MG63 (cell line): ENCODE results near the gene CPLX1. TPM values are rescaled to one million over a fixed set of nuclear protein-coding genes. Genes with fewer than 3 reads are reported as not detected.
"Not testable (repeated sequence)": the region's sequence is repeated elsewhere in the genome, so short reads cannot be mapped to it uniquely, and the experiment has no call there.

Experiments
- DNase-seq: peaks from one replicate; pipeline ENCODE4 v3.0.0-alpha.2; 2020
- H3K27me3 ChIP-seq: fragments of 250-450 bp; sonication (Bioruptor Pico); 2 replicates; pipeline ENCODE4 v1.5.1; 2020; ENCODE audit warnings: mild to moderate bottlenecking, moderate library complexity
- H3K36me3 ChIP-seq: fragments of 250-450 bp; sonication (Bioruptor Pico); 2 replicates; pipeline ENCODE4 v1.5.1; 2020; ENCODE audit warnings: mild to moderate bottlenecking, moderate library complexity
- H3K4me3 ChIP-seq: fragments of 250-450 bp; sonication (Bioruptor Pico); 2 replicates; pipeline ENCODE4 v1.5.1; 2020; ENCODE audit warnings: mild to moderate bottlenecking, moderate library complexity
- H3K9me3 ChIP-seq: fragments of 250-450 bp; sonication (Bioruptor Pico); 2 replicates; pipeline ENCODE4 v1.5.1; 2020; ENCODE audit warnings: mild to moderate bottlenecking, moderate library complexity
- total RNA-seq: library from RNA; depleted of rRNA; stranded (reverse); fragments of >200 nt; shearing (Covaris generic); gene quantifications from 2 replicates; pipeline ENCODE4 v1.2.3, GENCODE V29; 2014; ENCODE audit warnings: low replicate concordance

Gene CPLX1
- total RNA-seq, 1 experiment from 2014 or later: not detected

- Histone ChIP-seq H3K4me3 (peak overlapping the region; percentile 97), H3K36me3 (peaks cover 37% of the 10 kb centered on the region), H3K27me3 (no peaks in the 10 kb centered on the region), H3K9me3 (no peaks in the 10 kb centered on the region)
- peak; percentile 97 for DNase-seq
Measured at GRCh38 chr4:781493-782216, 44.3 kb downstream of the CPLX1 start.

- Histone ChIP-seq H3K27me3 (no peaks in the 10 kb centered on the region), H3K9me3 (no peaks in the 10 kb centered on the region), H3K36me3 (peaks cover 40% of the 10 kb centered on the region), H3K4me3 (peak overlapping the region; percentile 97)
- DNase-seq: no peak
Measured at GRCh38 chr4:780716-781492, 45.0 kb downstream of the CPLX1 start.

- H3K4me3 ChIP-seq: peak overlapping the region; percentile 97
Measured at GRCh38 chr4:780255-780654, 45.7 kb downstream of the CPLX1 start.

DNA sequence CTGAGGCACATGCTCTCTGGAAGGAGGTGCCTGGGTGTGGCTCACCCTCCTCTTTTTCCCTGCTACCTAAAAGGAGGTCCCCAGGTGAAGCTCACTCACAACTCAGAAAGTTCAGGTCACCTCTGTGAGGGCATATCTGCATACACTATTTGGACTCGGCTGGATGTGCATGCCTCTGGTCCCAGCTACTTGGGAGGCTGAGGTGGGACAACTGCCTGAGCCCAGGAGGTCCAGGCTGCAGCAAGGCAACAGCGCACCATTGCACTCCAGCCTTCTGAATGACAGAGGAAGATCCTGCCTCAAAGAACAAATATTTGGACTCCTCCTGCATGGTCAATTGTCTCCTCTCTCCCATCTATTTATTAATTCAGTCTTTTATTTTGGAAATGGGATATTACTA, 46.4 kb downstream of the CPLX1 start:
- Histone ChIP-seq H3K9me3 (no peaks in the 10 kb centered on the region), H3K4me3 (no peak overlapping the region), H3K27me3 (no peaks in the 10 kb centered on the region), H3K36me3 (peaks cover 44% of the 10 kb centered on the region)
- DNase-seq: no peak

More at GRCh38 chr4:780255-780654, 45.7 kb downstream of the CPLX1 start:
- peaks cover 44% of the 10 kb centered on the region for H3K36me3 ChIP-seq
- DNase-seq, H3K9me3 ChIP-seq, H3K27me3 ChIP-seq: not testable (repeated sequence)

- DNase-seq: no peak
- peaks cover 44% of the 10 kb centered on the region for H3K36me3 ChIP-seq
Measured at GRCh38 chr4:777520-778262, 48.2 kb downstream of the CPLX1 start.

DNA sequence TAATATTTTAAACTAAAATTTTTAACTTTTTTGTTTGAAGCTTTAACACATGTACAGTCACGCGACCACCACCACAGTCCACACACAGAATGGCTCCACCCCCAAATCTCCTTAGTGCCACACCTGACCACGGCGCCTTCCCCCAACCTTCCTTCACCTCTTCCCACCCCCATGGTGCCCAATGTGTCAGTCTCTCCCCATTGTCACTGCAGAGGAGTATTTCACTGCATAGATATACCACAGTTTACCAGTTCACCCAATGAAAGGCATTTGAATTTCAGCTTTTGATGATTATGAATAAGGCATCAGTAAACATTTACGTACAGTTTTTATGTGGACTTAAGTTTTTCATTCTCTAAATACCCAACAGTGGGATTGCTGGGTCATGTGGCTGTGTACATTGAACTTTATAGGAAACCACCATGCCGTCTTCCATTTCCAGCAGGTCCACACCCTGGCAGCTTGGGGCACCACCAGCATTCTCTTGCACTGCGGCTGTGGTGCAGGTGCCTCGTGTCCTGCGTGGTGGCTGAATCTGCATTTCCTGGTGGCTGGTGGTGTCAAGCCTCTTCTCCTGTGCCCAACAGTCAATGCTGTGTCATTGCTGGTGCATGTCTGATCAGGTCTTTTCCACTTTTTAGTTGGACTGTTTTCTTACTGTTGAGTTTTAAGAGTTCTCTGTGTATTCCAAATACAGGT, 49.0 kb downstream of the CPLX1 start:
- no peak for DNase-seq
- Histone ChIP-seq H3K36me3 (peaks cover 44% of the 10 kb centered on the region), H3K4me3 (no peak overlapping the region), H3K27me3 (no peaks in the 10 kb centered on the region), H3K9me3 (no peaks in the 10 kb centered on the region)

More at GRCh38 chr4:777520-778262, 48.2 kb downstream of the CPLX1 start:
- H3K4me3 ChIP-seq: no peak overlapping the region
- H3K27me3 ChIP-seq: no peaks in the 10 kb centered on the region
- no peaks in the 10 kb centered on the region for H3K9me3 ChIP-seq

- not testable (repeated sequence) for H3K9me3 ChIP-seq, DNase-seq, H3K4me3 ChIP-seq, H3K27me3 ChIP-seq
- peaks cover 40% of the 10 kb centered on the region for H3K36me3 ChIP-seq
Measured at GRCh38 chr4:775485-775884, 50.4 kb downstream of the CPLX1 start.

GRCh38 chr4:774419-775092, 51.4 kb downstream of the CPLX1 start:
- not testable (repeated sequence) for DNase-seq, H3K4me3 ChIP-seq
- peaks cover 36% of the 10 kb centered on the region for H3K36me3 ChIP-seq

DNA sequence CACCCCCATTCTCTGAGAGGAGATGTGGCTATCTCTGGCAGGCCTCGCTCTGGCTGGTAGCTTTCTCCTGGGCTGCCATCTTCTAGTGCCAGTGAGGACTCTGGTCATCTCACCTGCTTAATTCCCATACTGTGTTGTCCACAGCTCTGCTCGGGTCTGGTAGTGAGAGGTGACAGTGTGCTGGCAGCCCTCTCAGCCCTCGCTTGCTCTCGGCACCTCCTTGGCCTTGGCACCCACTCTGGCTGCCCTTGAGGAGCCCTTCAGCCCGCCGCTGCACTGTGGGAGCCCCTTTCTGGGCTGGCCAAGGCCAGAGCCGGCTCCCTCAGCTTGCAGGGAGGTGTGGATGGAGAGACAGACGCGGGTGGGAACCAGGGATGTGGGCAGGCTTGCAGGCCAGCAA, 52.7 kb downstream of the CPLX1 start:
- DNase-seq: no peak
- no peak overlapping the region for H3K4me3 ChIP-seq
- H3K36me3 ChIP-seq: peaks cover 34% of the 10 kb centered on the region

More at GRCh38 chr4:774419-775092, 51.4 kb downstream of the CPLX1 start:
- H3K9me3 ChIP-seq, H3K27me3 ChIP-seq: not testable (repeated sequence)

DNA sequence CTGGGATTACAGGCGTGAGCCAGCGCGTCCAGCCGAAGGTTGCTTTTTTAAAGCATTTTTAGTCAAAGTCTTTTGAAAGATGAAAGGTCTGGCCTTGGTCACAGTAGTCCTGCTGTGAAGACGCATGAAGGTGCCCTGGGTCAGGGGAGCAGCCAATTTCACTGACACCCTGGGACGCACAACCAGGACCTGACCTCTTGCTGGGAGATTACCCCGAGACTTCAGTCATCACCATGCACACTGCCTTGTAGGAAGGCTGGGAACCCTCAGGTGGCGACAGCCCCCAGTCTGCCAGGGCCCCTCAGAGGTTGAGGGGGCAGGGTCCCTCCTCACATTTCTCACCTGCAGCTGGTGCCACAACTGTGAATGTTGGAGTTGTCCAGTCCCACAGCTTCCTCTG, 53.2 kb downstream of the CPLX1 start:
- DNase-seq: no peak
- no peak overlapping the region for H3K4me3 ChIP-seq
- no peaks in the 10 kb centered on the region for H3K9me3 ChIP-seq
- H3K27me3 ChIP-seq: no peaks in the 10 kb centered on the region
- peaks cover 30% of the 10 kb centered on the region for H3K36me3 ChIP-seq

More for the DNA sequence above, 52.7 kb downstream of the CPLX1 start:
- Histone ChIP-seq H3K9me3 (no peaks in the 10 kb centered on the region), H3K27me3 (no peaks in the 10 kb centered on the region)

GRCh38 chr4:772118-772517, 53.8 kb downstream of the CPLX1 start:
- no peak overlapping the region for H3K4me3 ChIP-seq
- no peaks in the 10 kb centered on the region for H3K9me3 ChIP-seq
- H3K36me3 ChIP-seq: peaks cover 29% of the 10 kb centered on the region
- DNase-seq: no peak
- H3K27me3 ChIP-seq: no peaks in the 10 kb centered on the region

DNA sequence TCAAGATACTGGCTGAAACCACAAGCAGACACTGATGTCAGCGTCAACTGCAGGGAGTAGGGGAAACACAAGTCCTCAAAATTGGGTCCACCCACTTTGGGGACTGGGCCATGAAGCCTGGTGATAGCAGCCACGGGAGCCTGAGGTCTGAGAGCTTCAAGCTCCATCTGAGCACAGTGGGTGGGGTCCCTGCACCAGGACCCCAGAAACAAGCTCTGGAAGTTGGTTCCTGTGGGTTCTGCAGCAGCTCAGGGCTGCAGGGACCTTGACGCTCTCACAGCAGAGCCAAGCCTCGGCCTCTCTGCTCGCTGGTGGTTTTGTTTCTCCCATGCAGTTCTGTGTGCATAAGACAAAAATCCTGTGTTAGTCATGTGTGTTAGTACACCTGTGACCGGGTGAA, 54.5 kb downstream of the CPLX1 start:
- no peaks in the 10 kb centered on the region for H3K9me3 ChIP-seq
- no peaks in the 10 kb centered on the region for H3K27me3 ChIP-seq
- DNase-seq: no peak
- peaks cover 29% of the 10 kb centered on the region for H3K36me3 ChIP-seq
- H3K4me3 ChIP-seq: no peak overlapping the region

DNA sequence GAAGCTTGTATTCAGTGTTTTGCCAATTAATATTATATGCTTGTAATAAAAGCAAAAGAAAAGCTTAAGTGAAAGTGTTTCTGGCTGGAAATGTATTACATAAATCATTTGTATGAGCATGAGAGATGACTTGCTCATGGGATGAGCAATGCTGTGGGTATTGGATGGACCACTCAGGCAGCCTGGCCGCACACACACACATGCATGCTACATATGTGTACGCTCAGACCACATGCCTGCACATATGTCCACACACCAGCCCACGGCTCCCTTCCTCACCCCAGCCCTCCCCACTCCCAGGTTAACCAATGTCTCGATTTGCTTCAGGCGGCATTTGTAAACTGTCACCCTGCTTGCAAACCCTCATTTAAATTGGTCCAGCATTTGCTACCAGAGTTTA, 55.9 kb downstream of the CPLX1 start:
- H3K27me3 ChIP-seq: no peaks in the 10 kb centered on the region
- DNase-seq: no peak

DNA sequence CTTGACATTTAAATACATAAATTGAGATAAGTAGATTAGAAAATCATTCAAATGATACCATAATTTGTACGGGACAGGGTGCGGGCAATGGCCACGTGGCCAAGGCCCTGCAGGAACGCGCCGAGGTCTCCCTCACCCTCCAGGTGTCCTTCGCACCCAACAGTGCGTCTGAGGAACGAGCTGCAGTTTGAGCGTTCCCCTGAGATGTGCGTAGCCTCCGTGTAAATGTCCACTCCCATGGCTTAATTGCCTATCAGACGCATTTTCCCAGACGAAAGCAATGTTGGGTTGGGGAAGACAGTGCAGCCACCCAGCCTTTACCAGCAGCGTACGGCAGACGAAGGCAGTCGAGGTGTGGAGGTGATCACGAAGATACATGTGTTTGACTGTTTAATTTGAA, 56.4 kb downstream of the CPLX1 start:
- H3K36me3 ChIP-seq: peaks cover 25% of the 10 kb centered on the region
- DNase-seq: no peak
- H3K27me3 ChIP-seq: no peaks in the 10 kb centered on the region

More for the DNA sequence above, 55.9 kb downstream of the CPLX1 start:
- H3K4me3 ChIP-seq: no peak overlapping the region
- H3K36me3 ChIP-seq: peaks cover 25% of the 10 kb centered on the region
- H3K9me3 ChIP-seq: no peaks in the 10 kb centered on the region

GRCh38 chr4:768995-769394, 56.9 kb downstream of the CPLX1 start:
- peaks cover 25% of the 10 kb centered on the region for H3K36me3 ChIP-seq
- no peaks in the 10 kb centered on the region for H3K9me3 ChIP-seq
- no peaks in the 10 kb centered on the region for H3K27me3 ChIP-seq
- DNase-seq: no peak
- H3K4me3 ChIP-seq: no peak overlapping the region

More for the DNA sequence above, 56.4 kb downstream of the CPLX1 start:
- Histone ChIP-seq H3K9me3 (no peaks in the 10 kb centered on the region), H3K4me3 (no peak overlapping the region)

- peaks cover 25% of the 10 kb centered on the region for H3K36me3 ChIP-seq
- no peak for DNase-seq
Measured at GRCh38 chr4:768076-768475, 57.9 kb downstream of the CPLX1 start.

More at GRCh38 chr4:768076-768475, 57.9 kb downstream of the CPLX1 start:
- H3K9me3 ChIP-seq: no peaks in the 10 kb centered on the region
- no peak overlapping the region for H3K4me3 ChIP-seq
- no peaks in the 10 kb centered on the region for H3K27me3 ChIP-seq
